ENCODE data around the gene SYVN1. TPM values are rescaled to one million over a fixed set of nuclear protein-coding genes. Genes with fewer than 3 reads are reported as not detected.

SYVN1 gene
- total and polyA plus RNA-seq, 2 donors (not counting 3 experiments of a cell fraction or from before 2014, with no cell fraction given) = 34.5 to 45.1 TPM

DNA sequence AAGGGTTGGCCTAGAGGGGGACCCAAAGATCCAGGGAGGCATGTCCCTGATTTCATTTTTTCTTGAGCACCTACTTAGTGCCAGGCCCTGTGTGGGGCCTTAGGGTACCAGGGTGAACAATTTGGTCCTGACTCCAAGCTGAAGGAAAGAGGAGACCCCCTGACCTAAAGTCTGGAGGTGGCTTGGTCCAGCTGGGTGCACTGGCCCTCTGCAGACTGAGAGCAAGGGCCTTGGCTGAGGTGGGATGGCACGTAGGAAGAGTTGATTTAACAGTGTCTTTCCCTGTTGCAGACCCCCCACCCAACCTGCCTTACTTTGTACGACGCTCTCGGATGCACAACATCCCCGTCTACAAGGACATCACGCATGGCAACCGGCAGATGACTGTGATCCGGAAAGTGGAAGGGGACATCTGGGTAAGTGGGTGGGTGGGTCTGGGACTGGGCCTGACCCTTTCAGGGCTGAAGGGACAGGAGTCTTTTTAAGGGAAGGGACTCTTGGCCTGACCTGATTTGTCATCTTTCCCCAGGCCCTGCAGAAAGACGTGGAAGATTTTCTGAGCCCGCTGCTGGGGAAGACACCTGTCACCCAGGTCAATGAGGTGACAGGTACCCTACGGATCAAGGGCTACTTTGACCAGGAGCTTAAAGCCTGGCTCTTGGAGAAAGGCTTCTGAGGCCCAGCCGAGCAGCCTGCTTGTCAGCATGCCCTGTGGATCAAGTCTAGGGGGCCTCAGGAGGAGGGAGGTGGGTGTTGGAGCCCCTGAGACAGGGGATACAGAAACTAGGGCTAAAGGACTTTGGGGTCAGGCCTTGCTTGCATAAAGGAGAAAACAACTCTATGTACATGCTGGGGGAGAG, 8.9 kb downstream of the SYVN1 start:
- intact Hi-C loops (cut with micrococcal nuclease) = no loop called here
- H4K20me1 ChIP-seq (replicated peaks; ENCODE audit: control insufficient read depth, extremely low read depth, insufficient read depth, low read length) = no peaks in the 10 kb centered on the region
- peak; percentile 19 for TF ChIP-seq POLR2A (IDR thresholded peaks at IDR 0.05; ENCODE audit: low read depth, low read length)
- TF ChIP-seq EZH2 (IDR thresholded peaks at IDR 0.05; ENCODE audit: borderline replicate concordance, low read depth, low read length, severe bottlenecking) = no peak
- no TSS peak for BruUV-seq (replicated peaks)
- CTCF ChIA-PET = interaction anchor here (1.0 kb wide), 1 partner anchor 80 kb away, joined by 3 read pairs; no protein-coding TSS in a partner anchor
- H3K9ac ChIP-seq (replicated peaks; ENCODE audit: extremely low read depth, insufficient read depth, low read length) = no peak overlapping the region
- POLR2A ChIA-PET = interaction anchor here (1.4 kb wide), 1 partner anchor 10 kb away, joined by 3 read pairs; no protein-coding TSS in a partner anchor
- H3K27ac ChIP-seq (ENCODE audit: insufficient read depth, low read depth, low read length) = no peak overlapping the region
- H3K4me1 ChIP-seq (ENCODE audit: control insufficient read depth, extremely low read depth, insufficient read depth, low read length) = peaks cover 11% of the 10 kb centered on the region
- H3K4me3 ChIP-seq (replicated peaks in 1 of 3; ENCODE audit: insufficient read depth in 1 of 3, low read depth in 1 of 3, low read length in 3 of 3) = no peak overlapping the region
- H3K36me3 ChIP-seq (ENCODE audit: control insufficient read depth in 2 of 2, extremely low read depth in 1 of 2, insufficient read depth in 2 of 2, low read length in 2 of 2) = peaks cover 16 to 45% of the 10 kb centered on the region in 2 experiments
- no peak for FAIRE-seq
- H3K79me2 ChIP-seq (ENCODE audit: control insufficient read depth, insufficient read depth, low read length) = peaks cover 29% of the 10 kb centered on the region
- H3K4me2 ChIP-seq (ENCODE audit: insufficient read depth, low read length) = no peak overlapping the region
- no peaks in the 10 kb centered on the region for H3K9me3 ChIP-seq (replicated peaks; ENCODE audit: control insufficient read depth, insufficient read depth, low read length)
- no peaks in the 10 kb centered on the region for H3K9me1 ChIP-seq (replicated peaks; ENCODE audit: control insufficient read depth, extremely low read depth, insufficient read depth, low read length)
- no peak overlapping the region for H2AFZ ChIP-seq (ENCODE audit: low read depth, low read length)
- DNase-seq (ENCODE audit: low read depth, low spot score) = no peak
- dilution Hi-C loops (cut with MboI; ENCODE audit: extremely low pct_ligation_motif_present, low sequenced_read_pairs) = no loop called here
- no peaks in the 10 kb centered on the region for H3K27me3 ChIP-seq (ENCODE audit: control insufficient read depth in 2 of 2, insufficient read depth in 2 of 2, low read length in 2 of 2)

DNA sequence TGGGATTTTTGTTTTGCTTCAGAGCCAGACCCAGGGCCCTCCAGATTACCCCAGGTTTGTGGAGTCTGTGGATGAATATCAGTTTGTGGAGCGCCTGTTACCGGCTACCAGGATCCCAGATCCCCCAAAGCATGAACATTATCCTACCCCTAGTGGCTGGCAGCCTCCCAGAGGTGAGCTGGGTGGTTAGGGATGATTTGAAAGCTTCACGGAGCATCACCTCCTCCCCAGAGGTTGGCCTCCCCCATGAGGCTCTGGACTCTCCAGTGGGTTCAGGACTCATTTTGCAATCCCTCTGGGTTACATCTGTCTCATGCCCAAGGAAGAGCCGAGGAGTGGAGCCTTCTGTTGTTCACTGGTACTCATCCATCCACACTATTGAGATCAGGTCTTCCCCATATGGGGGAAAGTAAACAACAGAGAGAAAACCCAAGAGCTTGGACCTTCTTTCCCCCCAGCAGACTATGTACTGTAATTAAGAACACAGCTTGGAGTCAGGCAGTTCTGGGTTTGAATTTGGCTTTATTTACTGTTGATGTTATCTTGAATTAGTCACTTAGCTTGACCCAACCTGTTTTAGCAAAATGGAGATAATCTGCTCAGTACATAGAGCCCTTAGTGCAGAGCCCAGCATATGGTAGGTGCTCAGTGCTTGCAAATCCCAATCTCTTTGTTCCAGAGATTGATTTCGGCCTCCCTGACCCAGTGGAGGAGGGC, 9.7 kb downstream of the SYVN1 start:
- Histone ChIP-seq H2AFZ (ENCODE audit: low read depth, low read length) (no peak overlapping the region), H3K79me2 (ENCODE audit: control insufficient read depth, insufficient read depth, low read length) (peaks cover 33% of the 10 kb centered on the region), H3K9me3 (replicated peaks; ENCODE audit: control insufficient read depth, insufficient read depth, low read length) (no peaks in the 10 kb centered on the region), H3K9ac (replicated peaks; ENCODE audit: extremely low read depth, insufficient read depth, low read length) (no peak overlapping the region), H3K4me2 (ENCODE audit: insufficient read depth, low read length) (no peak overlapping the region), H3K27me3 (ENCODE audit: control insufficient read depth in 2 of 2, insufficient read depth in 2 of 2, low read length in 2 of 2) (no peaks in the 10 kb centered on the region), H4K20me1 (replicated peaks; ENCODE audit: control insufficient read depth, extremely low read depth, insufficient read depth, low read length) (no peaks in the 10 kb centered on the region), H3K27ac (ENCODE audit: insufficient read depth, low read depth, low read length) (no peak overlapping the region), H3K4me1 (ENCODE audit: control insufficient read depth, extremely low read depth, insufficient read depth, low read length) (peaks cover 11% of the 10 kb centered on the region), H3K36me3 (ENCODE audit: control insufficient read depth in 2 of 2, extremely low read depth in 1 of 2, insufficient read depth in 2 of 2, low read length in 2 of 2) (peaks cover 17 to 44% of the 10 kb centered on the region in 2 experiments), H3K9me1 (replicated peaks; ENCODE audit: control insufficient read depth, extremely low read depth, insufficient read depth, low read length) (no peaks in the 10 kb centered on the region), H3K4me3 (replicated peaks in 1 of 3; ENCODE audit: insufficient read depth in 1 of 3, low read depth in 1 of 3, low read length in 3 of 3) (no peak overlapping the region)
- POLR2A ChIA-PET = no interaction called here
- TF ChIP-seq, protein P1, sequence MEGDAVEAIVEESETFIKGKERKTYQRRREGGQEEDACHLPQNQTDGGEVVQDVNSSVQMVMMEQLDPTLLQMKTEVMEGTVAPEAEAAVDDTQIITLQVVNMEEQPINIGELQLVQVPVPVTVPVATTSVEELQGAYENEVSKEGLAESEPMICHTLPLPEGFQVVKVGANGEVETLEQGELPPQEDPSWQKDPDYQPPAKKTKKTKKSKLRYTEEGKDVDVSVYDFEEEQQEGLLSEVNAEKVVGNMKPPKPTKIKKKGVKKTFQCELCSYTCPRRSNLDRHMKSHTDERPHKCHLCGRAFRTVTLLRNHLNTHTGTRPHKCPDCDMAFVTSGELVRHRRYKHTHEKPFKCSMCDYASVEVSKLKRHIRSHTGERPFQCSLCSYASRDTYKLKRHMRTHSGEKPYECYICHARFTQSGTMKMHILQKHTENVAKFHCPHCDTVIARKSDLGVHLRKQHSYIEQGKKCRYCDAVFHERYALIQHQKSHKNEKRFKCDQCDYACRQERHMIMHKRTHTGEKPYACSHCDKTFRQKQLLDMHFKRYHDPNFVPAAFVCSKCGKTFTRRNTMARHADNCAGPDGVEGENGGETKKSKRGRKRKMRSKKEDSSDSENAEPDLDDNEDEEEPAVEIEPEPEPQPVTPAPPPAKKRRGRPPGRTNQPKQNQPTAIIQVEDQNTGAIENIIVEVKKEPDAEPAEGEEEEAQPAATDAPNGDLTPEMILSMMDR (IDR thresholded peaks at IDR 0.05; ENCODE audit: extremely low read depth in 1 of 2, insufficient read depth in 1 of 2, low read depth in 1 of 2, low read length in 2 of 2) = no peak
- TF ChIP-seq GATA2 (IDR thresholded peaks at IDR 0.05; ENCODE audit: insufficient read depth, insufficient read length, low read depth, low read length) = no peak
- TF ChIP-seq FOS (IDR thresholded peaks at IDR 0.05; ENCODE audit: borderline replicate concordance, insufficient read depth, low read length) = no peak
- no peak for TF ChIP-seq MAX (IDR thresholded peaks at IDR 0.05; ENCODE audit: insufficient read depth, insufficient read length)
- TF ChIP-seq POLR2AphosphoS5 (IDR thresholded peaks at IDR 0.05; ENCODE audit: insufficient read depth, low read depth, low read length) = no peak
- TF ChIP-seq JUN (IDR thresholded peaks at IDR 0.05; ENCODE audit: borderline replicate concordance, insufficient read depth, insufficient read length, low read depth) = no peak
- TF ChIP-seq MYC (IDR thresholded peaks at IDR 0.05; ENCODE audit: low read depth, low read length) = no peak
- TF ChIP-seq EZH2 (IDR thresholded peaks at IDR 0.05; ENCODE audit: borderline replicate concordance, low read depth, low read length, severe bottlenecking) = no peak
- TF ChIP-seq POLR2A (IDR thresholded peaks at IDR 0.05; ENCODE audit: low read depth, low read length) = no peak
- DNase-seq (ENCODE audit: low read depth, low spot score) (no peak), FAIRE-seq (no peak)
- CTCF ChIA-PET = interaction anchor here (1.0 kb wide), 1 partner anchor 80 kb away, joined by 3 read pairs; no protein-coding TSS in a partner anchor
- BruUV-seq (replicated peaks) = TSS peak; percentile 0
- intact Hi-C loops (cut with micrococcal nuclease) (no loop called here), dilution Hi-C loops (cut with MboI; ENCODE audit: extremely low pct_ligation_motif_present, low sequenced_read_pairs) (no loop called here)

Measured in endothelial cell of umbilical vein (primary cell).